HCT116 (cell line): ENCODE measurements around the gene TBC1D19. TPM values are rescaled to one million over a fixed set of nuclear protein-coding genes. Genes with fewer than 3 reads are reported as not detected.

Experiments
- ATAC-seq: fragments of 200-7000 bp; cut with Tn5 transposase; 2 replicates; pipeline ENCODE4 v1.9.1; 2020; ENCODE audit warnings: mild to moderate bottlenecking, moderate library complexity
- BruUV-seq: library from RNA; stranded (reverse); fragments of 400-500 nt; replicated peaks from 2 replicates; lab custom pipeline; 2021; lab: Mats Ljungman, UMichigan
- CTCF ChIA-PET: fragments of 300-600 bp; sonication (Branson Sonifier 250); formaldehyde crosslinking; loops from one replicate; lab custom pipeline; 2021; ENCODE audit warnings: antibody characterized with exemption; lab: Charles Lee
- POLR2A ChIA-PET: fragments of 300-600, 350-600 bp; sonication (Branson Sonifier 250); formaldehyde crosslinking; loops from one replicate; lab custom pipeline; 2021; ENCODE audit warnings: antibody characterized with exemption; lab: Charles Lee
- RAD21 ChIA-PET, 2 experiments: fragments of 300-600 bp; sonication (Branson Sonifier 250); formaldehyde crosslinking; loops; one replicate each; lab custom pipeline; 2023; ENCODE audit warnings: low total read pairs in 2 of 2; ENCODE audit not compliant: uncharacterized antibody in 2 of 2, unreplicated experiment in 2 of 2, low non-redundant PET in 1 of 2; lab: Charles Lee
- DNase-seq: peaks from one replicate; pipeline ENCODE4 v3.0.0-alpha.2; 2010; ENCODE audit warnings: low read depth, low spot score
- H2AFZ ChIP-seq: fragments of 200-600 bp; shearing (Covaris generic), sonication (generic); 2 replicates; pipeline ENCODE4 v1.6.1; 2017; ENCODE audit warnings: low read depth, mixed run types, mixed read lengths, antibody characterized with exemption, low read length; ENCODE audit not compliant: poor library complexity, severe bottlenecking
- H3K27ac ChIP-seq: 2 replicates; pipeline ENCODE4 v1.5.1; 2012; ENCODE audit warnings: low read depth, low read length
- H3K27me3 ChIP-seq: fragments of 200-600 bp; sonication (generic); 2 replicates; pipeline ENCODE4 v1.6.1; 2016; ENCODE audit warnings: mixed run types, low read length, mixed read lengths; ENCODE audit not compliant: insufficient read depth
- H3K36me3 ChIP-seq, 2 experiments: fragments of 200-500 bp in 1 of 2; fragments of 200-600 bp in 1 of 2; sonication (Bioruptor generic) in 1 of 2; sonication (generic) in 1 of 2; 2 replicates each; pipeline versions ENCODE4 v1.5.1 to v1.6.1; 2014 to 2016; ENCODE audit warnings: low read length in 2 of 2, inconsistent platforms in 1 of 2, mixed read lengths in 1 of 2, mixed run types in 1 of 2; ENCODE audit not compliant: insufficient read depth in 2 of 2, control insufficient read depth in 1 of 2
- H3K4me1 ChIP-seq, 2 experiments: fragments of 200-600 bp in 1 of 2; sonication (generic) in 1 of 2; 2 replicates each; pipeline versions ENCODE4 v1.5.1 to v1.6.1; 2012 to 2017; ENCODE audit warnings: low read length in 2 of 2, inconsistent platforms in 1 of 2, mild to moderate bottlenecking in 1 of 2, mixed read lengths in 1 of 2, mixed run types in 1 of 2, moderate library complexity in 1 of 2; ENCODE audit not compliant: insufficient read depth in 2 of 2, control insufficient read depth in 1 of 2
- H3K4me2 ChIP-seq: fragments of 200-600 bp; sonication (generic); 2 replicates; pipeline ENCODE4 v1.6.1; 2017; ENCODE audit warnings: mixed run types, low read length, mixed read lengths
- H3K4me3 ChIP-seq, 2 experiments: fragments of 200-600 bp in 1 of 2; sonication (generic) in 1 of 2; replicated peaks in 1 of 2; 2 replicates each; pipeline ENCODE4 v1.5.1; 2011 to 2016; ENCODE audit warnings: low read length in 2 of 2, control low read depth in 1 of 2, low read depth in 1 of 2, mild to moderate bottlenecking in 1 of 2, mixed read lengths in 1 of 2, mixed run types in 1 of 2
- H3K79me2 ChIP-seq: fragments of 200-600 bp; sonication (generic); 2 replicates; pipeline ENCODE4 v1.6.1; 2017; ENCODE audit warnings: mild to moderate bottlenecking, mixed run types, low read length, moderate library complexity, mixed read lengths; ENCODE audit not compliant: insufficient read depth
- H3K9ac ChIP-seq: fragments of 200-600 bp; sonication (generic); 2 replicates; pipeline ENCODE4 v1.6.1; 2016; ENCODE audit warnings: low read length, mixed read lengths
- H3K9me2 ChIP-seq: fragments of 200-600 bp; sonication (generic), shearing (Covaris generic); 2 replicates; pipeline ENCODE4 v1.6.1; 2017; ENCODE audit warnings: mixed run types, mild to moderate bottlenecking, moderate library complexity; ENCODE audit not compliant: insufficient read depth
- H3K9me3 ChIP-seq, 2 experiments: fragments of 200-500 bp in 1 of 2; fragments of 200-600 bp in 1 of 2; sonication (Bioruptor generic) in 1 of 2; sonication (generic) in 1 of 2; 2 replicates each; pipeline ENCODE4 v1.6.1; 2014 to 2017; ENCODE audit warnings: low read length in 2 of 2, mixed read lengths in 2 of 2, inconsistent platforms in 1 of 2, low read depth in 1 of 2, mild to moderate bottlenecking in 1 of 2, mixed run types in 1 of 2, moderate library complexity in 1 of 2; ENCODE audit not compliant: control insufficient read depth in 1 of 2, insufficient read depth in 1 of 2
- H4K20me1 ChIP-seq: fragments of 200-600 bp; sonication (generic), shearing (Covaris generic); 2 replicates; pipeline ENCODE4 v1.6.1; 2017; ENCODE audit warnings: mixed run types, mild to moderate bottlenecking, moderate library complexity; ENCODE audit not compliant: insufficient read depth
- CEBPB ChIP-seq: IDR thresholded peaks from 2 replicates; pipeline ENCODE4 v1.6.1; 2012; ENCODE audit warnings: low read depth
- ELF1 ChIP-seq: IDR thresholded peaks from 2 replicates; pipeline ENCODE4 v1.6.1; 2012; ENCODE audit warnings: low read depth, borderline replicate concordance
- POLR2A ChIP-seq: IDR thresholded peaks from 2 replicates; pipeline ENCODE4 v1.7.0; 2011; ENCODE audit warnings: borderline replicate concordance; ENCODE audit not compliant: insufficient read depth, insufficient read length; ENCODE audit errors: extremely low read depth
- RAD21 ChIP-seq: IDR thresholded peaks from 2 replicates; pipeline ENCODE4 v1.6.1; 2012; ENCODE audit warnings: low read depth, mild to moderate bottlenecking
- SP1 ChIP-seq: IDR thresholded peaks from 2 replicates; pipeline ENCODE4 v1.6.1; 2012; ENCODE audit warnings: low read depth
- TCF7L2 ChIP-seq: IDR thresholded peaks from 2 replicates; pipeline ENCODE4 v1.7.0; 2011; ENCODE audit warnings: borderline replicate concordance, inconsistent platforms; ENCODE audit not compliant: insufficient read depth, insufficient read length; ENCODE audit errors: extremely low read depth
- ZFX ChIP-seq: fragments of 450-650 bp; IDR thresholded peaks from 2 replicates; pipeline ENCODE4 v1.6.1; 2017
- intact Hi-C: fragments of 100-400 bp; cut with micrococcal nuclease; formaldehyde crosslinking; loops from 2 replicates; pipeline ENCODE4 v1.10.0; 2022
- total RNA-seq: library from RNA; stranded (reverse); gene quantifications from one replicate; pipeline ENCODE4 v1.2.1, GENCODE V29; 2021; ENCODE audit not compliant: unreplicated experiment
- TF ChIP-seq, protein P1 (sequence below): IDR thresholded peaks from 2 replicates; pipeline ENCODE4 v1.6.1; 2011; ENCODE audit warnings: mild to moderate bottlenecking, low read length, moderate library complexity; ENCODE audit not compliant: insufficient replicate concordance; ENCODE audit errors: extremely low read depth

Gene TBC1D19
- total RNA-seq, 1 experiment from 2014 or later: 25.4 TPM

DNA sequence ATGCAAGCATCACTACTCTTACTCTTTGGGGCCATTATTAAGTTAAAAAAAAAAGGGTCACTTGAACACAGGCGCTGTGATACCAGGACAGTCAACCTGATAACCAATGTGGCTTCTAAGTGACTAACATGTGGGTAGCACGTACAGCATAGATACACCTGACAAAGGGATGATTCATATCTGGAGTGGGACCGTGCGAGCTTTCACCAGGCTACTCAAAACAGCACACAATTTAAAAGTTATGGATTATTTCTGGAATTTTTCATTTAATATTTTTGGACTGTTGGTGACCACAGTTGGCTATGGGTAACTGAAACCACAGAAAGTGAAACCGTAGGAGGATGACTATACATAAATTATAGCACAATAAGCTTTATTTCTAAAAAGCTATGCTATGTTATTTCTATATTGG lies 162.9 kb downstream of the TBC1D19 start:
- no peak overlapping the region for H3K4me2 ChIP-seq
- intact Hi-C loops: no loop called here
- no peak overlapping the region for H2AFZ ChIP-seq
- H3K4me3 ChIP-seq: no peak overlapping the region
- BruUV-seq: no TSS peak
- DNase-seq (no peak), ATAC-seq (no peak)
- TF ChIP-seq ZFX (no peak), TCF7L2 (no peak), POLR2A (no peak), ELF1 (no peak), SP1 (no peak)
- no peaks in the 10 kb centered on the region for H4K20me1 ChIP-seq
- POLR2A ChIA-PET: no interaction called here
- H3K27me3 ChIP-seq: no peaks in the 10 kb centered on the region
- no peaks in the 10 kb centered on the region for H3K9me3 ChIP-seq
- no peaks in the 10 kb centered on the region for H3K4me1 ChIP-seq
- H3K9me2 ChIP-seq: no peaks in the 10 kb centered on the region
- CTCF ChIA-PET: no interaction called here
- RAD21 ChIA-PET: no interaction called here
- H3K27ac ChIP-seq: no peak overlapping the region
- no peak overlapping the region for H3K9ac ChIP-seq
- H3K36me3 ChIP-seq: no peaks in the 10 kb centered on the region
- H3K79me2 ChIP-seq: no peaks in the 10 kb centered on the region

DNA sequence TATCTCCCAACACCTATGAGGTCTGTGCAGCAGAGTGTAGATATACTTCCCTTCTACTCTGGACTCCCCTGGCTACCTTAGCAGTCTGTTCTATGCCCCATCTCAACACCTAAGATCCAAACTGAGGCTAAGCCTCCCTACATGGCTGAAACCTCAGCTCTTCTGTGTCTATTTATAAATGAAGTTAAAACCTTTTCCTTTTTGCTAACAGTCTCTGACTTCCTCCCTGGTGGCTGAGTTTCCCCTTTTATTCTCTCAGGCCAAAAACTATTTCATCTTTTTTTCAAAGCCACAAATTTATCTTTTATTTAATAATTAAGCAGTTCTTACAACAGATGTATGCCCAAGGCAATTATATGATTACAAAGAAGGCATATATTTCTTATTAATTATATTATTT lies 164.9 kb downstream of the TBC1D19 start:
- no peaks in the 10 kb centered on the region for H4K20me1 ChIP-seq
- H3K4me2 ChIP-seq: no peak overlapping the region
- H3K4me3 ChIP-seq: no peak overlapping the region
- ATAC-seq (no peak), DNase-seq (no peak)
- no peak overlapping the region for H2AFZ ChIP-seq
- H3K79me2 ChIP-seq: no peaks in the 10 kb centered on the region
- BruUV-seq: no TSS peak
- no peak overlapping the region for H3K27ac ChIP-seq
- H3K36me3 ChIP-seq: no peaks in the 10 kb centered on the region
- intact Hi-C loops: no loop called here
- H3K9me2 ChIP-seq: no peaks in the 10 kb centered on the region
- no peak for TF ChIP-seq CEBPB
- TF ChIP-seq, protein P1, sequence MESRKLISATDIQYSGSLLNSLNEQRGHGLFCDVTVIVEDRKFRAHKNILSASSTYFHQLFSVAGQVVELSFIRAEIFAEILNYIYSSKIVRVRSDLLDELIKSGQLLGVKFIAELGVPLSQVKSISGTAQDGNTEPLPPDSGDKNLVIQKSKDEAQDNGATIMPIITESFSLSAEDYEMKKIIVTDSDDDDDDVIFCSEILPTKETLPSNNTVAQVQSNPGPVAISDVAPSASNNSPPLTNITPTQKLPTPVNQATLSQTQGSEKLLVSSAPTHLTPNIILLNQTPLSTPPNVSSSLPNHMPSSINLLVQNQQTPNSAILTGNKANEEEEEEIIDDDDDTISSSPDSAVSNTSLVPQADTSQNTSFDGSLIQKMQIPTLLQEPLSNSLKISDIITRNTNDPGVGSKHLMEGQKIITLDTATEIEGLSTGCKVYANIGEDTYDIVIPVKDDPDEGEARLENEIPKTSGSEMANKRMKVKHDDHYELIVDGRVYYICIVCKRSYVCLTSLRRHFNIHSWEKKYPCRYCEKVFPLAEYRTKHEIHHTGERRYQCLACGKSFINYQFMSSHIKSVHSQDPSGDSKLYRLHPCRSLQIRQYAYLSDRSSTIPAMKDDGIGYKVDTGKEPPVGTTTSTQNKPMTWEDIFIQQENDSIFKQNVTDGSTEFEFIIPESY: no peak
- TF ChIP-seq RAD21: no peak
- no peak for TF ChIP-seq ELF1
- H3K27me3 ChIP-seq: no peaks in the 10 kb centered on the region
- no peak overlapping the region for H3K9ac ChIP-seq
- CTCF ChIA-PET: no interaction called here
- no peaks in the 10 kb centered on the region for H3K9me3 ChIP-seq
- POLR2A ChIA-PET: no interaction called here
- no peaks in the 10 kb centered on the region for H3K4me1 ChIP-seq
- RAD21 ChIA-PET: no interaction called here
